Heart right ventricle (tissue), 16 donors: ENCODE results near the gene PICALM. TPM values are rescaled to one million over a fixed set of nuclear protein-coding genes. Genes with fewer than 3 reads are reported as not detected.
A peak's percentile ranks its signal among the peaks of the same experiment; 100 is the strongest.

Experiments
- ATAC-seq, 8 donors: fragments of 200-7000 bp; cut with Tn5 transposase; one replicate each; pipeline ENCODE4 v1.9.1; 2020; ENCODE audit warnings: mild to moderate bottlenecking in 8 of 8, moderate library complexity in 8 of 8, moderate number of reproducible peaks in 1 of 8
- DNase-seq, 2 donors: peaks; one replicate each; pipeline ENCODE4 v3.0.0-alpha.2; 2020
- H3K27ac ChIP-seq, 10 donors: fragments of 200-600 bp; sonication (generic) in 2 of 10; one replicate each; pipeline versions ENCODE4 v1.5.0 to v1.8.0; 2020 to 2022; ENCODE audit warnings: mild to moderate bottlenecking in 3 of 10
- H3K27me3 ChIP-seq, 7 donors: fragments of 200-600 bp; one replicate each; pipeline ENCODE4 v1.8.0; 2021 to 2022; ENCODE audit warnings: mild to moderate bottlenecking in 2 of 7
- H3K36me3 ChIP-seq, 9 donors: fragments of 200-600 bp; sonication (generic) in 1 of 9; one replicate each; pipeline versions ENCODE4 v1.5.0 to v1.8.0; 2020 to 2022; ENCODE audit warnings: mild to moderate bottlenecking in 2 of 9
- H3K4me1 ChIP-seq, 9 donors: fragments of 200-600 bp; sonication (generic) in 1 of 9; one replicate each; pipeline versions ENCODE4 v1.5.0 to v1.8.0; 2020 to 2022; ENCODE audit warnings: mild to moderate bottlenecking in 4 of 9
- H3K4me3 ChIP-seq, 10 donors: fragments of 200-600 bp; sonication (generic) in 2 of 10; one replicate each; pipeline versions ENCODE4 v1.5.0 to v1.8.0; 2020 to 2022; ENCODE audit warnings: mild to moderate bottlenecking in 7 of 10, moderate library complexity in 2 of 10
- H3K9me3 ChIP-seq, 11 donors: fragments of 200-600 bp in 10 of 11; sonication (generic) in 2 of 11; one replicate each; pipeline versions ENCODE4 v1.5.0 to v1.8.0; 2013 to 2022; ENCODE audit warnings: mild to moderate bottlenecking in 2 of 11, control low read depth in 1 of 11, moderate library complexity in 1 of 11
- WGBS, 2 donors: extraction: QIAGEN DNeasy Blood & Tissue Kit; methylation state at CpG; one replicate each; pipeline ENCODE4 v1.1.7; 2013; ENCODE audit warnings: inconsistent platforms in 1 of 2; 5-methylcytosine and 5-hydroxymethylcytosine counted together
- intact Hi-C, 10 donors: fragments of 100-400 bp; cut with DNase I; formaldehyde crosslinking; loops; one replicate each; pipeline versions ENCODE4 v1.11.1 to v1.14.2; 2022
- polyA plus RNA-seq, 2 donors: library from polyadenylated mRNA; stranded (reverse); fragments of 200-250 nt; gene quantifications; one replicate each; pipeline ENCODE4 v1.2.3, GENCODE V29; 2013
- total RNA-seq, 10 donors: library from RNA; stranded (reverse); fragmentation: NEBNext Ultra II Directional in 3 of 10; extraction: Animal tissue kit (Norgen Biotek cat#: 25700) in 3 of 10; gene quantifications; one replicate each; pipeline versions ENCODE4 v1.2.1 to v1.2.4, GENCODE V29; 2021 to 2023
- TF ChIP-seq, protein P1 (sequence below), 9 donors: fragments of 200-600 bp; sonication (generic) in 2 of 9; IDR thresholded peaks; one replicate each; pipeline versions ENCODE4 v1.5.0 to v1.8.0; 2021 to 2022; ENCODE audit warnings: antibody characterized with exemption in 9 of 9, mild to moderate bottlenecking in 5 of 9, moderate library complexity in 1 of 9
- donor health status: Arrhythmogenic right ventricular cardiomyopathy.
- donor health status: ischemic (EF 13 %, LVEDD 7.1; RV severe dilation, severe dysfunction).
- donor health status: healthy with polysubstance abuse.
- donor health status: DM: no; HTN: yes; CAD: no.
- donor health status: DM: no; HTN: no; CAD: no.
- donor health status: ischemic (EF 25% LVEDD 6.9; RV normal size, moderate dysfunction).
- donor health status: ischemic (EF 25% LVEDD 5.7; RV mildly dilated, moderate dysfunction).
- donor health status: healthy.
- donor health status: DM: yes; HTN: yes; CAD: no.
- donor health status: Ischemic cardiomyopathy.
- donor health status: ischemic (EF 35%, LVEDD 5.7; RV mildly dilated, moderate dysfunction).
- donor health status: nonischemic (EF 11% LVEDD 7.7; RV severe dilation, severe dysfunction).
- donor health status: DM: yes; HTN: yes; CAD: no.
- donor health status: PGD.
- donor health status: ischemic (EF 29% LVEDD 5.4; RV normal size, mild dysfunction).
- donor health status: nonischemic (EF 23%, LVEDD 6.1; RV moderate dilation, normal function).

PICALM gene
- total and polyA plus RNA-seq, 12 donors, result 40.7 to 206 (median 161) TPM

DNA sequence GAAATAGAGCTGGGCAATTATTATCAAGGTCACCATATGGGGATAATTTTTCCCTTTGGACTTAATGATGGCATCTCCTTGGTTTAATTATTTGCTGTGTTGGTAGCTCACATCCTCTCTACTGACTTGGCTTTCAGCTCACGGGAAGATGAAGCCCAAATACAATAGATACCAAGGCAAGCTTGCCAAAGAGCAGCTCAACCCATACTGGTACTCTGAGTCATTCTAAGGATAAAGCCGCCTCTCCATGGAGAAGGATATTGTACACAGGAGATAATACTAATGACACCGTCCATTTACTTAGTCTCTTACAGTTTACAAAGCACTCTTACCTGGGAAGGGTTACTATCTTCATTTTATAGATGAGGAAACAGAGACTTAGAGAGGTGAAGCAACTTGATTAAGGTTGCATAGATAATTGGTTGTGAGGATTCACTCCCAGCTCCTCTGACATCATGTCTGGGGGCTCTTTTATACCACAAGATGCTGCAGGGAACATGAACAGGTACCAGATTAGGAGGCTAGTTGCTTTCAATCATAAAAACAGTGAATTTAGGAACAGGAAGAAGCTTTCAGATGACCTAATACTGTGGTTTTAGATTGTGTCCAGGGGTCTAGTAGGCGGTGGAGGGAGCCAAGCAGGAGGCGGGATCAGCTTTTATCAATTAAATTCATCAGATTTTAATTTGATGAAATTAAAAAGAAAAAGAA lies 48.3 kb upstream of the PICALM start:
- ATAC-seq, result peak in 2 of 8 donors; percentile 42 to 68
- 83 to 87% methylated on average over 5 of the region's 5 CpGs for WGBS, 2 donors
- no peak for DNase-seq
- H3K27me3 ChIP-seq, result no peaks in the 10 kb centered on the region
- H3K4me1 ChIP-seq, result peaks cover 0 to 23% (median 0%) of the 10 kb centered on the region in 9 donors
- TF ChIP-seq, protein P1, sequence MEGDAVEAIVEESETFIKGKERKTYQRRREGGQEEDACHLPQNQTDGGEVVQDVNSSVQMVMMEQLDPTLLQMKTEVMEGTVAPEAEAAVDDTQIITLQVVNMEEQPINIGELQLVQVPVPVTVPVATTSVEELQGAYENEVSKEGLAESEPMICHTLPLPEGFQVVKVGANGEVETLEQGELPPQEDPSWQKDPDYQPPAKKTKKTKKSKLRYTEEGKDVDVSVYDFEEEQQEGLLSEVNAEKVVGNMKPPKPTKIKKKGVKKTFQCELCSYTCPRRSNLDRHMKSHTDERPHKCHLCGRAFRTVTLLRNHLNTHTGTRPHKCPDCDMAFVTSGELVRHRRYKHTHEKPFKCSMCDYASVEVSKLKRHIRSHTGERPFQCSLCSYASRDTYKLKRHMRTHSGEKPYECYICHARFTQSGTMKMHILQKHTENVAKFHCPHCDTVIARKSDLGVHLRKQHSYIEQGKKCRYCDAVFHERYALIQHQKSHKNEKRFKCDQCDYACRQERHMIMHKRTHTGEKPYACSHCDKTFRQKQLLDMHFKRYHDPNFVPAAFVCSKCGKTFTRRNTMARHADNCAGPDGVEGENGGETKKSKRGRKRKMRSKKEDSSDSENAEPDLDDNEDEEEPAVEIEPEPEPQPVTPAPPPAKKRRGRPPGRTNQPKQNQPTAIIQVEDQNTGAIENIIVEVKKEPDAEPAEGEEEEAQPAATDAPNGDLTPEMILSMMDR (IDR thresholded peaks at IDR 0.05), result no peak
- peak overlapping the region in 1 of 10 donors; percentile 26 for H3K27ac ChIP-seq
- H3K4me3 ChIP-seq, result no peak overlapping the region
- intact Hi-C loops, result no loop called here
- H3K9me3 ChIP-seq, result no peaks in the 10 kb centered on the region
- H3K36me3 ChIP-seq, result no peaks in the 10 kb centered on the region

GRCh38 chr11:86116386-86116726 lies 47.5 kb upstream of the PICALM start:
- no peaks in the 10 kb centered on the region for H3K9me3 ChIP-seq
- H3K36me3 ChIP-seq, result no peaks in the 10 kb centered on the region
- ATAC-seq, result no peak
- H3K27me3 ChIP-seq, result no peaks in the 10 kb centered on the region
- intact Hi-C loops, result no loop called here
- TF ChIP-seq, protein P1 (IDR thresholded peaks at IDR 0.05), result no peak
- no peak for DNase-seq
- WGBS, 2 donors, result 87 to 93% methylated on average over 4 of the region's 4 CpGs
- H3K4me3 ChIP-seq, result no peak overlapping the region
- H3K27ac ChIP-seq, result peak overlapping the region in 1 of 10 donors; percentile 26
- H3K4me1 ChIP-seq, result peaks cover 0 to 23% (median 0%) of the 10 kb centered on the region in 9 donors

GRCh38 chr11:86115542-86116385 lies 46.9 kb upstream of the PICALM start:
- H3K27me3 ChIP-seq, result no peaks in the 10 kb centered on the region
- intact Hi-C loops, result no loop called here
- no peak overlapping the region for H3K4me3 ChIP-seq
- TF ChIP-seq, protein P1 (IDR thresholded peaks at IDR 0.05), result no peak
- H3K27ac ChIP-seq, result no peak overlapping the region
- DNase-seq (no peak), ATAC-seq (no peak)
- WGBS, 2 donors, result 89 to 91% methylated on average over 3 of the region's 3 CpGs
- H3K9me3 ChIP-seq, result no peaks in the 10 kb centered on the region
- no peaks in the 10 kb centered on the region for H3K36me3 ChIP-seq
- peaks cover 0 to 23% (median 0%) of the 10 kb centered on the region in 9 donors for H3K4me1 ChIP-seq

DNA sequence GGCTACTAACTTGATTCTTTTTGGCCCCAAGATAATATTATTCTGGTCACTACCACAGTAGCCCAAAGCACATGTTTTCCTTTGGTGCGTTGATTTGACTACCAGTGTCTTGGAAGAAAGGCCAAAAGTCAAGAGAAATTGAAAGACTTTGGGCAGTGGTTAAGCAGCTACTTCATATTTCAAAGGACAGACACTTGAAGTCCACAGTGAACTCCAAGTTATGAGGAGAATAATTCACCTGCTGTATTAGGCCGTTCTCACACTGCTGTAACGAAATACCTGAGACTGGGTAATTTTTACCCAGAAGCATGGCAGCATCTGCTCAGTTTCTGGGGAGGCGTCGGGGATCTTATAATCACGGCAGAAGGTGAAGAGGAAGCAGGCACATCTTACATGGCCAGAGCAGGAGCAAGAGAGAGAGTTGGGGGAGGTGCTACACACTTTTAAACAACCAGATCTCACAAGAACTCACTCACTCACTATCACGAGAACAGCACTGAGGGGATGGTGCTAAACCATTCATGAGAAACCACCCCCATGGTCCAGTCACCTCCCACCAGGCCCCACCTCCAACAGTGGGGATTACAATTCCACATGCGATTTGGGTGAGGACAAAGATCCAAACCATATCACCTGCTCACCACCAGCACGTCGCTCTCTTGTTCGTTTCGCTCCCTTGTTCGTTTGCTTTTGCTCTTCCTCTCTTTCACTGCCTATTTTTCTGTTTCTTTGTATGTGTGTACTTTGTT lies 40.2 kb upstream of the PICALM start:
- whole genome bisulfite sequencing, 2 donors, result 90 to 92% methylated on average over 13 of the region's 13 CpGs
- H3K4me3 ChIP-seq, result no peak overlapping the region
- DNase-seq (no peak), ATAC-seq (no peak)
- H3K36me3 ChIP-seq, result no peaks in the 10 kb centered on the region
- H3K4me1 ChIP-seq, result peaks cover 0 to 21% (median 0%) of the 10 kb centered on the region in 9 donors
- H3K27me3 ChIP-seq, result no peaks in the 10 kb centered on the region
- no peak overlapping the region for H3K27ac ChIP-seq
- intact Hi-C loops, result no loop called here
- TF ChIP-seq, protein P1 (IDR thresholded peaks at IDR 0.05), result no peak
- no peaks in the 10 kb centered on the region for H3K9me3 ChIP-seq
